Upper lobe of right lung (tissue), 1 donor: ENCODE results near the gene CEP250. TPM values are rescaled to one million over a fixed set of nuclear protein-coding genes. Genes with fewer than 3 reads are reported as not detected.
"Not testable (repeated sequence)": the region's sequence is repeated elsewhere in the genome, so short reads cannot be mapped to it uniquely, and the experiment has no call there.

Experiments used
- ATAC-seq: fragments of 200-7000 bp; cut with Tn5 transposase; one replicate; pipeline ENCODE4 v1.9.1; 2020; ENCODE audit warnings: mild to moderate bottlenecking, moderate library complexity
- DNase-seq: peaks from one replicate; pipeline ENCODE4 v3.0.0-alpha.2; 2020
- H3K27ac ChIP-seq: fragments of 200-600 bp; one replicate; pipeline ENCODE4 v1.8.0; 2022
- H3K27me3 ChIP-seq: fragments of 200-600 bp; one replicate; pipeline ENCODE4 v1.8.0; 2022; ENCODE audit warnings: mild to moderate bottlenecking
- H3K36me3 ChIP-seq: fragments of 200-600 bp; one replicate; pipeline ENCODE4 v1.8.0; 2022
- H3K4me1 ChIP-seq: fragments of 200-600 bp; one replicate; pipeline ENCODE4 v1.8.0; 2022
- H3K4me3 ChIP-seq: fragments of 200-600 bp; one replicate; pipeline ENCODE4 v1.8.0; 2022; ENCODE audit warnings: mild to moderate bottlenecking
- H3K9me3 ChIP-seq: fragments of 200-600 bp; one replicate; pipeline ENCODE4 v1.8.0; 2022
- intact Hi-C: fragments of 100-400 bp; cut with DNase I; formaldehyde crosslinking; loops from one replicate; pipeline ENCODE4 v1.11.0; 2022
- total RNA-seq: library from RNA; stranded (reverse); fragmentation: NEBNext Ultra II Directional; extraction: Animal tissue kit (Norgen Biotek cat#: 25700); gene quantifications from one replicate; pipeline ENCODE4 v1.2.1, GENCODE V29; 2021
- TF ChIP-seq, protein P1 (sequence below): fragments of 200-600 bp; IDR thresholded peaks from one replicate; pipeline ENCODE4 v1.8.0; 2022; ENCODE audit warnings: antibody characterized with exemption
- donor health status: DM: no; HTN: yes; CAD: no; lungs with severe emphysema.

Gene CEP250
- total RNA-seq, 1 donor from 2014 or later: 21.7 TPM

DNA sequence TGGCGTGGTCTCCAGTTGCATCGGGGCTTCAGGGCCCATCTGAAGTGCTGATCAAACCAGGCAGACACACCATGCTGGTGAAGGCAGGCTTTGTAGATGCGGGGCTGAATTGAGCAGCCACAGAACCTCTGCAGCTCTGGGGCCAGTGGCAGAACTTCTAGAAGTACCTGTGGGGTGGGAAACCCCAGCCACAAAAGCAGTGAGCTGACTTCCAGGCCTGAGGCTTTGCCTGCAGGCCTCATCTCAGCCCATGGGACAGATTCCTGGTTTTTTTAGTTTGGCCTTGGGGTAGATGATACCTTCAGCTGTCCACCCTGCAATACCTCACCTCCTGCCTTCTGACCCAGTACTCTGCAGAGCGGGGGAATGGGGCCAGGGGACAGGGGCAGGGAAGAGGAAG, 59.9 kb downstream of the CEP250 start:
- Histone ChIP-seq H3K36me3 (peaks cover 29% of the 10 kb centered on the region), H3K9me3 (no peaks in the 10 kb centered on the region), H3K4me1 (no peaks in the 10 kb centered on the region), H3K27me3 (no peaks in the 10 kb centered on the region), H3K27ac (no peak overlapping the region), H3K4me3 (no peak overlapping the region)
- TF ChIP-seq, protein P1, sequence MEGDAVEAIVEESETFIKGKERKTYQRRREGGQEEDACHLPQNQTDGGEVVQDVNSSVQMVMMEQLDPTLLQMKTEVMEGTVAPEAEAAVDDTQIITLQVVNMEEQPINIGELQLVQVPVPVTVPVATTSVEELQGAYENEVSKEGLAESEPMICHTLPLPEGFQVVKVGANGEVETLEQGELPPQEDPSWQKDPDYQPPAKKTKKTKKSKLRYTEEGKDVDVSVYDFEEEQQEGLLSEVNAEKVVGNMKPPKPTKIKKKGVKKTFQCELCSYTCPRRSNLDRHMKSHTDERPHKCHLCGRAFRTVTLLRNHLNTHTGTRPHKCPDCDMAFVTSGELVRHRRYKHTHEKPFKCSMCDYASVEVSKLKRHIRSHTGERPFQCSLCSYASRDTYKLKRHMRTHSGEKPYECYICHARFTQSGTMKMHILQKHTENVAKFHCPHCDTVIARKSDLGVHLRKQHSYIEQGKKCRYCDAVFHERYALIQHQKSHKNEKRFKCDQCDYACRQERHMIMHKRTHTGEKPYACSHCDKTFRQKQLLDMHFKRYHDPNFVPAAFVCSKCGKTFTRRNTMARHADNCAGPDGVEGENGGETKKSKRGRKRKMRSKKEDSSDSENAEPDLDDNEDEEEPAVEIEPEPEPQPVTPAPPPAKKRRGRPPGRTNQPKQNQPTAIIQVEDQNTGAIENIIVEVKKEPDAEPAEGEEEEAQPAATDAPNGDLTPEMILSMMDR: no peak
- intact Hi-C loops: no loop called here
- ATAC-seq: no peak
- DNase-seq: no peak

DNA sequence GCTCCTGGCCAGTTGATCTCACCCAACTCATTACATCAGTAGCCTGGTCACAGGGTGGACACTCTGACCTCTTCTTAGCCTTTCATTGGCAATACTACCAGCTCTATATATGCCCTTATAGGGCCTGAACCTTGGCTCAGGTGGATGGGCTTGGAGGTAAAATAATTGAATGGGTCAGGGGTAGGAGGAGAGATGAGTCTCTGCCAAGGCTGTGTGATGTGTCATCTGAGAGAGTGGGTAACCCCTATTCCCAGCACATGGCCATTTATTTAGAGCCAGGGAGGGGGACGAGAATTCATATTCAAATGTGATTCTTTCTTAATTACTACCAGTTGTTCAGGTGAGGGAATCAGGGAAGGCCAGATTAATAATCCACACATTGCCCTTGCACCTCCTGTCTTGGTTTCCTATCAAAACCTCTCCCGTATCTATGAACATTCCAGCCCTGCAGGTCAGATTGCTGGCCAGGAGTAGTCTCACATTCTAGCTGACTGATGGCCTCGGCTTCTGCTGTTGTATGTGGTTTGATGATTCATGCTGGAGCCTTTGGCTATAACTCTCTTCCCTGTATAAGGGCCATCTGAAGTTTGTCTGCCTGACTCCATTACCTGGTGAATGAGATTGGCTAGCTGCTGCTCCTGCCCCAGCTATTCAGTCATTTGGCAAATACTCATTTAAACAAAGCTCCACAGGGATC, 60.7 kb downstream of the CEP250 start:
- Histone ChIP-seq H3K9me3 (no peaks in the 10 kb centered on the region), H3K27ac (no peak overlapping the region), H3K4me3 (no peak overlapping the region), H3K36me3 (peaks cover 22% of the 10 kb centered on the region), H3K27me3 (no peaks in the 10 kb centered on the region), H3K4me1 (no peaks in the 10 kb centered on the region)
- no peak for DNase-seq
- TF ChIP-seq, protein P1: no peak
- intact Hi-C loops: no loop called here
- no peak for ATAC-seq

DNA sequence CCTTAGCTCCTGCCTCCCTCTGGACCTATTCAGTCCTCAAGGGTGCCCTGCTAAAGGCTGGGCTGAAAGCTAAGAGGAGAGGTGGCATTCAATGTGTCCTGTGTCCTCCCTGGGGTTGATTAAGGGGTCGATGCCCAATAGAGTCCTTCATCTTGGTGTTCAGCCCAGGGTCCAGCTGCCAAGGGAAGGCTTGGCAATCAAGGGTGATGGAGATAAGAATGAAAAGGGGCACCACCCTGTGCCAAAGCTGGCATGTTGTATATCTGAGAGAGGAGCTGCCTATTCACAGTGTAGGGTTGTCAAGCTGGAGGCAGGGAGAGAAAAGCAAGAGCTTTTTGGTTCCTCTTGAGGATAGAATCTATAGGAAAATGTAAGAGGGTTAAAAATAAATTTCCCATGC, 61.7 kb downstream of the CEP250 start:
- intact Hi-C loops: no loop called here

DNA sequence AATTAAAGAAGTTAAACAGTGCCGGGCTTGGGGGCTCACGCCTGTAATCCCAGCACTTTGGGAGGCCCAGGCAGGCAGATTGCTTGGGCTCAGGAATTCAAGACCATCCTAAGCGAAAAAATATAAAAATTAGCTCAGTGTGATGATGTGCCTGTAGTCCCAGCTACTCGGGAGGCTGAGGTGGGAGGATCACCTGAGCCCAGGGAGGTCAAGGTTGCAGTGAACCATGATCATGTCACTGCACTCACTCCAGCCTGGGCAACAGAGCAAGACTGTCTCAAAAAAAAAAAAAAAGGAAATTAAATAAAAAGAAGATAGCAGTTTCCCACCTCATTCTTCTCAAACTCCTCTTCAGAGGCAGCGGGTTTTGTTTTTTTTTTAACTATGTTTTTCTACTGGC, 62.4 kb downstream of the CEP250 start:
- H3K4me3 ChIP-seq, H3K36me3 ChIP-seq, ATAC-seq, H3K27me3 ChIP-seq, H3K9me3 ChIP-seq, DNase-seq, H3K4me1 ChIP-seq, intact Hi-C loops, H3K27ac ChIP-seq: not testable (repeated sequence)

More for the DNA sequence above, 61.7 kb downstream of the CEP250 start:
- ATAC-seq: no peak
- Histone ChIP-seq H3K4me3 (no peak overlapping the region), H3K27me3 (no peaks in the 10 kb centered on the region), H3K36me3 (peaks cover 15% of the 10 kb centered on the region), H3K4me1 (no peaks in the 10 kb centered on the region), H3K9me3 (no peaks in the 10 kb centered on the region), H3K27ac (no peak overlapping the region)
- TF ChIP-seq, protein P1: no peak
- no peak for DNase-seq

DNA sequence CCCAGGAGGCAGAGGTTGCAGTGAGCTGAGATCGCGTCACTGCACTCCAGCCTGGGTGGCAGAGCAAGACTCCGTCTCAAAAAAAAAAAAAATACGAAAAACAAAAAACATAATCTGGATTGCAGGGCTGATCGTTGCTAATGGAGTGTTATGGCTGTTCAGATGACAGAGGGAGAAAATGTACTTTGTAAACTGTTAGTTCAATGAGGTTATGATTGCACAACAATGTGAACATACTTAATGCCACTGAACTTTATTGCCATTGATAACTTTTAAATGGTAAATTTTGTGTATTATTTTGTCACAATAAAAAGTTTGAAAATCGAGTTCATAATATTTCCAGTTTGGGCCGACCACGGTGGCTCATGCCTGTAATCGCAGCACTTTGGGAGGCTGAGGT, 63.6 kb downstream of the CEP250 start:
- no peaks in the 10 kb centered on the region for H3K27me3 ChIP-seq
- TF ChIP-seq, protein P1: no peak
- H3K27ac ChIP-seq: no peak overlapping the region
- no peaks in the 10 kb centered on the region for H3K4me1 ChIP-seq
- ATAC-seq (no peak), DNase-seq (no peak)
- no peaks in the 10 kb centered on the region for H3K9me3 ChIP-seq
- intact Hi-C loops: no loop called here
- no peaks in the 10 kb centered on the region for H3K36me3 ChIP-seq
- H3K4me3 ChIP-seq: no peak overlapping the region

DNA sequence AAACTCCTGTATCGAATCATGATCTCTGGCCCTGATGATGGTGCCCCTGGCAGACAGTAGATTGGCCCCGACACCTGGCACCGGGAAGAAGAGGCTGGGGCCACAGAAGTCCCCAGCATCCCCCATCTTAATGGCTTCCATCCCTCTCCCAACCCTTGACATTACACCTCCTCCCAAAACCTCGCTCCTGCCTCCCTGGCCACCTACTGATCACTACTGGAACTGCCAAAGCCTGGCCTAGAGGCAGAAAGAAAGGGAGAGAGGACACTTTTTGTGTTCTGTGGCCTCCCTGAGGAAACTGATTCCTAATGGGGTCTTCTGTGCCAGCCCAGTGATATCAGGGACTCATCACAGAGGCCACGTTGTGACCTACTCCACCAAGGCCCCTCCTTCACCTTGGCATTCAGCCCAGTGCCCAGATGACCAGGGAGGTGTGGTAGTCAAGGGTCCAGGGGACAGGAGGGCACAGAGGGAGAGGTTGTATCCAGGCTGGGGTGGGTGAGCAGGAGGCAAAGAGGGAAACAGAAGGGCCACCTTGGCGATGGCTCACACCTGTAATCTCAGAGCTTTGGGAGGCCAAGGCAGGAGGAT, 68.0 kb downstream of the CEP250 start:
- intact Hi-C loops: no loop called here
- no peaks in the 10 kb centered on the region for H3K36me3 ChIP-seq
- DNase-seq (no peak), ATAC-seq (peak; percentile 64)
- no peaks in the 10 kb centered on the region for H3K9me3 ChIP-seq
- no peaks in the 10 kb centered on the region for H3K27me3 ChIP-seq
- H3K27ac ChIP-seq: no peak overlapping the region
- no peaks in the 10 kb centered on the region for H3K4me1 ChIP-seq
- no peak overlapping the region for H3K4me3 ChIP-seq
- TF ChIP-seq, protein P1: peak; percentile 51
